Body of pancreas (tissue), 4 donors: ENCODE data around the gene RAF1.

Experiments used
- POLR2A ChIP-seq, 3 donors: fragments of 450-650 bp; IDR thresholded peaks; one replicate each; pipeline ENCODE4 v1.6.1; 2016; ENCODE audit warnings: antibody characterized with exemption in 3 of 3, mild to moderate bottlenecking in 2 of 3
- TF ChIP-seq, protein P1 (sequence below), 7 experiments: fragments of 450-650 bp in 4 of 7; fragments of 200-600 bp in 3 of 7; sonication (generic) in 3 of 7; IDR thresholded peaks; one replicate each; pipeline ENCODE4 v1.5.1; 2016 to 2019; ENCODE audit warnings: antibody characterized with exemption in 7 of 7

DNA sequence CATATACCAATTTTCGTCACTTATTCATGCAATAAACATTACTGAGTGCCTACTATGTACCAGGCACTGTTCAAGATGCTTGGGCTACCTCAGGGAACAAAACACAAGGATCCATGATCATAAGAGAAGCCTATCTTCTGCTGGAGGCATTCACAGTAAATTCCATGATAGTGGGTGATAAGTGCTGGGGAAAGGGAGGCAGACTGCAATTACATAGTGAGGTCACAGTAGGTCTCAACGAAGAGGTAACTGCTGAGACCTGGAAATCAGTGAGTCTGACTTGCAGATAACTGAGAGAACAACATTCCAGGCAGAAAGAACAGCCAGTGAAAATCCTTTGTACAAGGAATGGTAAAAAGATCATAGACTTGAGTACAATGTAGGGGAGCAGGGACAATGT, 33.6 kb downstream of the RAF1 start:
- TF ChIP-seq, protein P1, sequence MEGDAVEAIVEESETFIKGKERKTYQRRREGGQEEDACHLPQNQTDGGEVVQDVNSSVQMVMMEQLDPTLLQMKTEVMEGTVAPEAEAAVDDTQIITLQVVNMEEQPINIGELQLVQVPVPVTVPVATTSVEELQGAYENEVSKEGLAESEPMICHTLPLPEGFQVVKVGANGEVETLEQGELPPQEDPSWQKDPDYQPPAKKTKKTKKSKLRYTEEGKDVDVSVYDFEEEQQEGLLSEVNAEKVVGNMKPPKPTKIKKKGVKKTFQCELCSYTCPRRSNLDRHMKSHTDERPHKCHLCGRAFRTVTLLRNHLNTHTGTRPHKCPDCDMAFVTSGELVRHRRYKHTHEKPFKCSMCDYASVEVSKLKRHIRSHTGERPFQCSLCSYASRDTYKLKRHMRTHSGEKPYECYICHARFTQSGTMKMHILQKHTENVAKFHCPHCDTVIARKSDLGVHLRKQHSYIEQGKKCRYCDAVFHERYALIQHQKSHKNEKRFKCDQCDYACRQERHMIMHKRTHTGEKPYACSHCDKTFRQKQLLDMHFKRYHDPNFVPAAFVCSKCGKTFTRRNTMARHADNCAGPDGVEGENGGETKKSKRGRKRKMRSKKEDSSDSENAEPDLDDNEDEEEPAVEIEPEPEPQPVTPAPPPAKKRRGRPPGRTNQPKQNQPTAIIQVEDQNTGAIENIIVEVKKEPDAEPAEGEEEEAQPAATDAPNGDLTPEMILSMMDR (IDR thresholded peaks at IDR 0.05) = no peak
- TF ChIP-seq POLR2A (IDR thresholded peaks at IDR 0.05) = no peak
